HCEC 1CT (cell line): Measurements from ENCODE around the gene C9orf153.
"Not testable (repeated sequence)": the region's sequence is repeated elsewhere in the genome, so short reads cannot be mapped to it uniquely, and the experiment has no call there.

Experiments
- DNase-seq: peaks from one replicate; pipeline ENCODE4 v3.0.0-alpha.2; 2017

Gene C9orf153

GRCh38 chr9:86262492-86262891 is 3.0 kb upstream of the C9orf153 start:
- DNase-seq: no peak

- DNase-seq: no peak
Measured at GRCh38 chr9:86257391-86257790, 2.1 kb downstream of the C9orf153 start.

- DNase-seq: no peak
Measured at GRCh38 chr9:86256653-86257052, 2.8 kb downstream of the C9orf153 start.

- DNase-seq: no peak
Measured at GRCh38 chr9:86253577-86253976, 5.9 kb downstream of the C9orf153 start.

DNA sequence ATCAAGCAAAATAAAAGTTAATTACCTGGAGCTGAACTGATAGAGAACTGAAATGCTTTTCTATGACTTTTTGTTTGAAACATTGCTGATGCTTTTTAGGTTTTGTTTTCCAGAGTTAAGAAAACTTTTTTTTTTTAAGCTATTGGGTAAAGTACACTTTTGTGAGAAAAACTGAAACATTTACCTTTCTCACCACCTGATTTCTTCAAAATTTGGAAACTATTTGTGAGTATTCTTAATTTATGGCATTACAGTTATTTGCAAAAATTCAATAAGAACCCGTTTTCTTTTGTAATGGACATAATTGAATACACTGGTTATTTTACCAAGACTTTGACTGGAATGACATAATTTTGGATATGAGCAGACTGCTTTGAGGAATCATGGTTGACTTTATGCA is 6.6 kb downstream of the C9orf153 start:
- no peak for DNase-seq

- no peak for DNase-seq
Measured at GRCh38 chr9:86250123-86250522, 9.3 kb downstream of the C9orf153 start.

GRCh38 chr9:86248746-86249145 is 10.7 kb downstream of the C9orf153 start:
- no peak for DNase-seq

DNA sequence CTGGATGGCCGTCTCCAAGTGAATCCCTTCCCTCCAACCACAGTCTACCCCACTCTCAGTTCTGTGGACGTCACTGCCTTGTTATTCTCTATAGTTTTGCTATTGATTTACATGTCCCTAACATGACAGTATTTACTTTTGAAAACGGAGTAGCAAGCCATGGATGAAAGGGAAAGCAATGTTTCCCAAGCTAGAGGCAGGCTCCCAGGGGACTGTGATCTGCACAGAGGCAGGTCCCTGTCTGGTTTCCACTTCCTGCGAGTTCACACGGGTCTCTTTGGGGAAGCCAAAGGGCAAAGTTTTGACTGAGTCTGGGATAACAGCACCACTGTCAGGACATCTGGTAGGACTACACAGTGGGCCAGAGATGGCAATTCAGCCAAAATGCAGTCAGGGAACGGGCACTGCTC is 12.7 kb downstream of the C9orf153 start:
- DNase-seq: no peak

DNA sequence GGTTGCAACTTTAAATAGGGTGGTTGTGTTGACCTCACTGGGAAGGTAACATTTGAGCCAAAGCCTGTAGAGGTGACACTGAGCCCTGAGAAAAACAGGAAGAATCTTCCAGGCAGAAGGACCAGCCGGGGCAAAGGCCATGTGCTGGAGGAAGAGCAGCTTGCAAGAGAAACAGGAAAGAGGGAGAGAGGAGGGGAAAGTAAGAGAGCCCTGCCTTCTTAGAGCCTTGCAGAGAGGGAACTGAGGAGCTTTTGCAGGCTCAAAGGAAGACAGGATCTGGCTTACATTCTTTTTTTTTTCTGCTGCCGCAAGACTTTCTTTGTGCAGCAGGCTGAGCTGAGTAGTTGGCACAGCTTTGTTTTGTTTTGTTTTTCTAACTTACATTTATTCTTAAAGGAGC is 17.4 kb downstream of the C9orf153 start:
- no peak for DNase-seq

GRCh38 chr9:86241216-86241615 is 18.2 kb downstream of the C9orf153 start:
- DNase-seq: no peak

DNA sequence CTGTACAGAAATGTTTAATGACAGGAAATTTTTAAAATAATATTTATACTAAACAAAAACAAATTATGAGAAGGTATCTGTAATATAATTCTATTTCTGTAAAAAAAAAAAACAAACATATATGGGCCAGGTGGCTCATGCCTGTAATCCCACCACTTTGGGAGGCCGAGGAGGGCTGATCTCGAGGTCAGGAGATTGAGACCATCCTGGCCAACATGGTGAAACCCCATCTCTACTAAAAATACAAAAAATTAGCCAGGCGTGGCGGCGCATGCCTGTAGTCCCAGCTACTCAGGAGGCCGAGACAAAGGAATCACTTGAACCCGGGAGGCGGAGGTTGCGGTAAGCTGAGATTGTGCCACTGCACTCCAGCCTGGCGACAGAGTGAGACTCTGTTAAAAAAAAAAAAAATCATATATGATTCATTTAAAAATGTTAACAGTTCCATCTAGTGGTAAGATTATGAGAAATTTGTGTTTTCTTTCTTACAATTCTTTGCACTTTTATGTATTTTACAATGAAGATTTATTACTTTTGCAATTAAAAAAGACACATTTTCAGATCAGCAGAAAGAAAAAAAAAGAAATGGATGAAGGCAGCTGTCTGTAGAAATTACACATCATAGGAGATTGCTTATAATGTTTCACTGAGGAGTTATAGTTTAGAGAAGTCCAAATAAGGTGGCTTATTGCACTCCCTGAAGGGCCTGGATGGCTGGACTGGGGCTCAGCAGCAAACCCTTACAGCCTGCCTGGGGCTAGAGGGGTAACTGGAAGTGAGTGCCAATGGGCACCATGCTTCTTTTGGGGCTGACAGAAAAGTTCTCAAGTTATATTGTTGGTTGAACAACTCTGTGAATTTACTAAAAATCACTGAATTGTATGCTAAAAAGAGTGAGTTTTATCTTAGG is 20.3 kb downstream of the C9orf153 start:
- peak; percentile 11 for DNase-seq

- no peak for DNase-seq
Measured at GRCh38 chr9:86230858-86231257, 28.6 kb downstream of the C9orf153 start.

GRCh38 chr9:86222667-86223066 is 36.8 kb downstream of the C9orf153 start:
- no peak for DNase-seq

DNA sequence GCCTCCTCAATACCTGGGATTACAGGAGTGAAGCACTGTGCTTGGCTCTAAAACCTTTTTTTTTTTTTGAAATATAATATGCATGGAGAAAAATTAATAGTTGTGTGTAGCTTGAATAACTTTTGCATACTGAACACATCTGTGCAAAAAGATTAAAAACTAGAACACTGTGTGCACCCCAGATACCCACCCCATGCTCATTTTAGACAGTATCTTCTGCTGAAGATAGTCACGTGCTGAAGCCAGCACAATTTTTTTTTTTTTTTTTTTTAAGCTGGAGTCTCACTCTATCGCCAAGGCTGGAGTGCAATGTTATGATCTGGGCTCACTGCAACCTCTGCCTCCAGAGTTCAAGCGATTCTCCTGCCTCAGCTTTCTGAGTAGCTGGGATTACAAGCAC is 39.9 kb downstream of the C9orf153 start:
- no peak for DNase-seq

DNA sequence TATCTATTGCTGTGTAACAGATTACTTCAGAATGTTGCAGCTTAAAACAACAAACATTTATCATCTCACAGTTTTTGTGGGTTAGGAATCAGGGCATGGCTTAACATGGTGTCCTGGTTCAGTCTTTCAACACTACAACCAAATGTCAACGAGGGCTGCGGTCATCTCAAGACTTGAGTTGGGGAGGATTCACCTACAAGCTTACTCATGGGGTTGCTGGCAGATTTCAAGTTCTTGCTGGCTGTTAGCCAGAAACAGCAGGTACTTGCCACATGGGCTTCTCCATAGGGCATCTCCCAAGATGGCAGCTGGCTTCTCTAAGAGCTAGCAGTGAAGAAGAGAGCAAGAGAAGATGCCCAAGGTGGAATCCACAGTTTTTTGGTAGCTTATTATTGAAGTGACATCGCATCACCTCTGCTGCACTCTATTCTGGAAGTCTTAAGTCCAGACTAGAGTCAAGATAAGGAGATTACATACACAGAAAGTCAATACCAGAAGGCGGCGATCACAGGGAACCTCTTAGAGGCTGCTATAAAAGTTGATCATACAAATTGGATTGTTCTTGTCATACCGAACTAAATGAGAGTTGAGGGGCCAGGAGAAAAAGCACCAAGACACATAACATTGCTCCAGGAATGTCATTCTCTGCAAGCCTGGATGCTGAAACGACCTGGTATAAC is 42.2 kb downstream of the C9orf153 start:
- no peak for DNase-seq

DNA sequence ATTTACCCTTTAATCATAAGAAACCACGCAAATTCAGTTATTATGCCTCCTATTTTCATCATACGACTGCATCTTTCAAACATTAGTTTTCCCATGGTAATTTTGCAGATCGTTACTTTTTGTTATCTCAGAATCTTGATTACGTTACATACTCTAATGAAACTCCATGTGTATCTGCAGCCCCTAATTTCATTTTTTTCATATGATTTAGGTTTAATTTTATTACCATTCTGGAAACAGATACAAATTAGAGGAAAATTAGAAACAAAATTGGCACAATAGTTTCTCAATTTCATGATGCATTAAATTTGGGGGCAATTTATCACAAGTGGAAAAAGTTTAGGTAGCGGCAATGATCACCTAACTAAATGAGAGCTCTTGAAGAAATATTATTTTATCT is 52.3 kb downstream of the C9orf153 start:
- DNase-seq: no peak

DNA sequence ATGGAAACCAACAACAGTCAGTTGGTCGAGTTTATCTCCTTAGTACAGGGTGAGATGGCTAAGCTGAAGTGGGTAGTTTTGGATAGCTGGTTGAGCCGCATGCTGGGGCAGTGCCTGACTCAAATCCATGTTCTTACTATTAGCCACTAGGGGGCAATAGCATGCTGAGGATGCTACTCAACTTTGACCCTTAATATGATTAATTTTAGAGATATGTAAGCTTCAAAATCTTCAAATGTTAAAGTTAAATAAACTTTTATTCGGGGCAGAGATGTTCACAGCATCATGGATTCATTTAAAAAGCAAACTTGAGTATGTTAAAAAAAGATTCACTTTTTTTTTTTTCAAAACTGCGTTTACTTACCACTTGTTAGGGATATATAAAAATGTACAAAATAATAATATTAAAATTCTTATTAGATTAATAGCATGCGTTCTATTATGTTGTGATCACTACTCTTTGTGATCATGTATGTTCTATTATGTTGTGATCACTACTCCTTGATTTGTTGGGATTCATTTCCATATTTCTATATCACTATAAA is 57.0 kb downstream of the C9orf153 start:
- peak; percentile 76 for DNase-seq

DNA sequence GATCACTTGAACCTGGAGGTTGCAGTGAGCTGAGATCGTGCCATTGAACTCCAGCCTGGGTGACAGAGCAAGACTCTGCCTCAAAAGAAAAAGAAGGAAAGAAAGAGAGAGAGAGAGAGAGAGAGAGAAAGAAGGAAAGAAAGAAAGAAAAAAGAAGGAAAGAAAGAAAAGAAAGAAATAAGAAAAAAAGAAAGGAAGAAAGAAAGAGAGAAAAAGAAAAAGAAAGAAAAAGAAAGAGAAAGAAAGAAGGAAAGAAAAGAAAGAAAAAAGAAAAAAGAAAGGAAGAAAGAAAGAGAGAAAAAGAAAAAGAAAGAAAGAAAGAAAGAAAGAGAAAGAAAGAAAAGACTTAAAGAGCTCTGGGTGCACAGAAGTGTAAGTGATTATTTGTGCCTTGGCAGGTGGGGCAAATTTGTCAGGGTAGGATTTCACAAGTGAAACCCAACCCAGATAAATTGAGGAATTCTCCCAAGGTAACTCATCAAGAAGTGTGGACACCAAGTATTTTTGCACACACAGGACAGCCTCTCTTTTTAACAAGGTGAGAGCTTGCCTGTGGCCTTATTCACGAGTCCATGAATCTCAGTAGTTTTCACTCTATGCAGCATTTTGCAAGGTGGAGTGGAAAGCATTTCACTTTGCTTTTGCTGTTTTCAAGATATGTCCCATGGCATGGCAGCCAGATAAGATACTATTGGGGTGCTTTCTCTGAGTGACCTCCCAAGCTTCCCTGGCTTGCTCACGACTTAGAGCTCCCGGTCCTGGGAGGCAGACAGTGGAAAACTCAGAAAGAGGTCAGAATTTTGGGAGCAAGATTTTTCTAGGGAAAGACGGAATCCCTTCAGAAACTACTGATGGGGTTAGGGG is 57.8 kb downstream of the C9orf153 start:
- DNase-seq: no peak

GRCh38 chr9:86200599-86201162 is 58.8 kb downstream of the C9orf153 start:
- no peak for DNase-seq

GRCh38 chr9:86193088-86193487 is 66.4 kb downstream of the C9orf153 start:
- DNase-seq: no peak

DNA sequence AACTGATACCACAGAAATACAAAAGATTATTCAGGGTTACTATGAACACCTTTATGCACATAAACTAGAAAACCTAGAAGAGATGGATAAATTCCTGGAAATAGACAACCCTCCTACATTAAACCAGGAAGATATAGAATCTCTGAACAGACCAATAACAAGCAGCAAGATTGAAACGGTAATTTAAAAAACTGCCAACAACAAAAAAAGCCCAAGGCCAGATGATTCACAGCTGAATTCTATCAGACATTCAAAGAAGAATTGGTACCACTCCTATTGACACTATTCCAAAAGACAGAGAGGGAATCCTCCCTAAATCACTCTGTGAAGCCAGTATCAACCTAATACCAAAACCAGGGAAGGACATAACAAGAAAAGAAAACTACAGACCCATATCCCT is 68.8 kb downstream of the C9orf153 start:
- DNase-seq: not testable (repeated sequence)

DNA sequence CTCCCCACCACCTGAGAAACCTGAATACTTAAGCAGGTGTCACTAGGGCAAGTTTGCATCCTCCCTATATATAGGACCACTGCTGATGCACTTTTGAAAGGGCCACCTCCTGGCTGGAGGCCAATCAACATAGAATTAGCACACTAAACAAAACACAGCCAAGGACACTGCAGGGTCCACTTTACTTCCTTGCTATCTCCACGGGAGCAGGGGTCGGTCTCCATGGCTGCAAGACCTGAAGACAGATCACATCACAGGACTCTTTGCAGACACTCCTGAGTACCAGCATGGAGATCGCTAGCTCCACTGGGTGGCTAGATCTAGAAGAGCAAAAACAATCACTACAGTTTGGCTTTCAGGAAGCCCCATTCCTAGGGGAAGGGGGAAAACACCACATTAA is 72.3 kb downstream of the C9orf153 start:
- DNase-seq: no peak

DNA sequence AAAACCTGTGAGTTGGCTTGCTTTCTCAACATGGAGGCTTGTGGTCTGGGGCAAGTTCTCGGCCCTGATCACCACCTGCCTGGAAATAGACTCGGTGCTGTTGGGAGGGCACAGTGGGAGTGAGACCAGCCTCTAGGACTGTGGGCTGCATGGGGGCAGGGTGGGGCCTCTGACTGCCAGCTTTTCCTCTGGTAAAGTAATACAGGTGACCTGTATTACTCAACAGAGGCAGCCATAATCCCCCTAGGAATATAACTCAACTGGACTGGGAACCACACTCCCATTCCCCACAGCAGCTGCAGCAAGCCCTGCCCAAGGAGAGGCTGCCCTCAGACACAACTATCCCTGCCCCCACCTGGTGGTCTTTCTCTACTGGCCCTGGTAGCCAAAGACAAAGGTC is 72.8 kb downstream of the C9orf153 start:
- DNase-seq: no peak
